Stimulated activated CD4-positive, alpha-beta T cell treated with anti-CD3 and anti-CD28 coated beads, Interleukin-1b, Interleukin-23, amount 100 ng/mL, for 4 hours (primary cell): Measurements from ENCODE around the gene CNTN5.

Experiments
- DNase-seq, 2 donors: peaks; one replicate each; pipeline ENCODE4 v3.0.0-alpha.2; 2020; ENCODE audit warnings: low read depth in 2 of 2

The CNTN5 gene

GRCh38 chr11:99170591-99170990, 149.8 kb downstream of the CNTN5 start:
- no peak for DNase-seq

DNA sequence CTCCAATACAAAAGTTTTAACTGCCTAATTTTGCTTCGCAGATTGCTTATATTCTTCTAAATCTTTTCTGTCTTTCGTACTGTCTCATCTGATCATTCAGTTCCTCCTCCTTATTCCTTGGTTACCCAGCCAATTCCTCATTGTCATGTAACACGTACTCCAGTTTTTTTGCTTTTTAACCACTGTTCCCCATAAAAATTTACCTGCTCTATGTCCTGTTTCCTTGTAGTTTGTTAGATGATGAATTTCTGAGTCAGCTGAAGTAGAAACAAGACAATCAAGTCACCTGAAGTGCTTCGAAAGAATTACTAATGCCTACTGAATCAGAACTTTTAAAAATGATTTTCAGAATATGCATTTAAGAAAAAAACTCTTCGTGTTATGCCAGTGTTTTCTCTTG, 150.6 kb downstream of the CNTN5 start:
- no peak for DNase-seq

DNA sequence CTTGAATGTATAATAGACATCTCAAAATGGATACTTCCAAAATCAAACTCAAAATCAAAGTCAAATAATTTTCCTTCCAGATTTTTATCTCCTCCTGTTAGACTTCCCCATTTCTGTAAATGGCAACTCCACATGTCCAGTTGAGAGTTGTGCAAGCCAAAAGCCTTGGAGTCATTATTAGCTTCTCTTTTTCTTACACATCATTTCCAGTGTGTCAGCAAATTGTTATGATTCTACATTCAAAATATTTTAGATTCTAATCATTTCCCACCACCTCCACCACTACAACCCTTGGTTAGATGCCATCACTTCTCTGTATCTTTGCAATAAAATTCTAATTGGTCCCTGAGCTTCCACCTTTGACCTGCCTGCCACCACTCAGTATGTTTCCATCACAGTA, 155.7 kb downstream of the CNTN5 start:
- no peak for DNase-seq

DNA sequence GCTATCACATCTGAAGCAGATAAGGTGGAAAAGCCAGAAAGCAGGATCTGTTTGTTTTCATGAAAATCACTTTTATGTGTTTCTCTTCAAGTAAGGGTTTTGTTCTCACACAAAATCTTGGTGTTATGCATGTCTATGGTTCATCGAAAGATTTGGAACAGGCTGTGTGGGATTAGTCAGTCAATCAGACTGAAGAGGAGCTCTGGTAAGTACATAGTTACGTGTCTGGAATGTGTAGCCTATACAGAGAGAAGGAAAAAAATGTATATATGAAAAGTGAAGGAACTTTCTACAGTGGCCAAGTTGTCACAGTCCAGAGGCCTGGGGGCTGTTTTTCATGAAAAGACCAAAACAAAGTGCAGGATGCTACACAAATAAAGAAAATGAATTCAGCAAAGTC, 156.7 kb downstream of the CNTN5 start:
- no peak for DNase-seq

- DNase-seq = no peak
These were observed 163.4 kb downstream of the CNTN5 start for GRCh38 chr11:99184146-99184545.

DNA sequence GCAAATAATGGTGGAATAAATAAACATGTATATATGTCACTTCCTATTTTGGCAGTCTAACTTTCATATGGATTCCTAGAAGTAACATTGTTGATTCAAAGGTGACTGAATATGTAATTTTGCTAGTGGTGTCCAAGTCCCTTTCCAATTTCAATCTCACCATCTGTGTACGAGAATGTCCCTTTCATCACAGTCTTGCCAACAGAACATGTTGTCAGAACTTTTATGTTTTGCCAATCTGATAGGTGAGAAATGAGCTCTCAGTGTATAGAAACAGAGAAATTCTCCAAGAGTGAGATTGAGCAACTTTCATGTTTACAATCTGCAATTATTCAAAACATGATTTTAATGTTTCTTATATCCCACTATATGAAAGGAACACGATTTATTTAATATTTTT, 167.5 kb downstream of the CNTN5 start:
- DNase-seq = no peak

DNA sequence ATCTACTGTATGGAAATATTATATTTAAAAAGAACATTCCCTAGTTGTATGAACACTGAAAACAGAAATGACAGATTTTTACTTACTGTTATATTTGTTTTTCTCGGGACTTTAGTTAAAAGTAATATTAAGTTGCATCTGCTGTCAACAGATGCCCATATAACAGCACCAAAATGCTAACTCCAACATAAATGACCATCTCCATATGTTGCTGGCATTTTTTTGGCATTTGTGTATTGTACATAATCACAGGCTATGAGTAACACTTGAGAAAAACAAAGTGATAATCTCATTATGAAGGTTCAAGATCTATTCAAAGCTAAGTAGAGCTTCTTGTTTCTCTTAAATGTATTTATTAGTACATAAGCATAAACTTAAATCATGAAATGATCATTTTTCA, 172.0 kb downstream of the CNTN5 start:
- DNase-seq = no peak

DNA sequence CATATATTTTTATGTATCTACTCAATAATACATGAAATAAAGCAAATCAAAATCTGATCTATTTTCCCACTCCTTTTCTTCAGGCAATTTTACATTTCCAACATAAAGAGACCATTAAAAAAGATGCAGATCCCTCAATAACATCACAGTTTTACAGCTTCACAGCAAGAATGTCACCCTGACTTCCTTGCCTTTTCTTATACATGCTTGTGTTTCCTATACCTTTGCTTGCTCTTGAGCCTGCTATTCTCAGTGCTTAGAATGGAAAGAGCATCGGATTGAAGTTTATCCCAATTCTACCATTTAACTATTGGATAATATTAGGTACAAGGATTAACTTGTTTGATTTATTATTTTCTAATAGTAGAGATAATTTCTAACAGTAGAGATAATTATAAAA, 176.7 kb downstream of the CNTN5 start:
- DNase-seq = no peak

DNA sequence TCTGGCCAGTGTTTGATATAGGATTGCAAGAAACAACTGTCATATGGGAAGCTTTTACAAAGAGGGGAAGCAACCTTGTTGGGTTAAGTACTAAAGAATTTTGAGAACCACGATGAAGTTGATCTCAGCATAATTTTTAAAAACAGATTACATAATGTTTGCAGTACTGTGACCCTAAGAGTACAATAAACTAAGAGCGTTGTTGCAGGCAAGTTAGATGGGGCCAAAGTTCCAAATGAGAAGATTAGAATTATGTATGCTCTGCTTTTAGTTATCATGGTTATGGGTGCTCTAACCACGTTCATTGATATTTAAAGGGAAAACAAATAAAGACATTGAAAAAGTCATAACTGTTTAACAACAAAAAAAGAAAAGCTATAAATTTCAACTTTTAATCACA, 177.5 kb downstream of the CNTN5 start:
- DNase-seq = no peak

- no peak for DNase-seq
These were observed 178.6 kb downstream of the CNTN5 start for GRCh38 chr11:99199341-99199740.

- no peak for DNase-seq
These were observed 180.0 kb downstream of the CNTN5 start for GRCh38 chr11:99200720-99201119.

- DNase-seq = no peak
These were observed 188.1 kb downstream of the CNTN5 start for GRCh38 chr11:99208813-99209212.

- no peak for DNase-seq
These were observed 208.8 kb downstream of the CNTN5 start for GRCh38 chr11:99229544-99229943.

DNA sequence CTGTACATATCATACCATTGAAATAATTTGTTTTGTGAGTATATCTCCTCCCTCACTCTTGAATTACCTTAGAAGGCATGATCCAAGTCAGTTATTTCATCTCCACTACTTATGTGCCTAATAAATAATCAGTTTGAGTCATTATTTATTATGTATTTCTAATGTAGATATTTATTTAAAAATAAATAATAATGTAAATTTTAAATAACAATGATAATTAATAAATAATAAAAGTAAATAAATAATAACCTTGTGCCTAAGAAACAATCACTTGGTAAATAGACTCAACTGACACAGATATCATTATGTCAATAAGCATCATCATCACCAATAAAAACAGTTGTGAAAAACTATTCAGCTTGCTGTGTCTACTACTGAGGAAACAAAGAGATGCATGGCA, 213.8 kb downstream of the CNTN5 start:
- no peak for DNase-seq

- DNase-seq = no peak
These were observed 217.7 kb downstream of the CNTN5 start for GRCh38 chr11:99238401-99238800.

DNA sequence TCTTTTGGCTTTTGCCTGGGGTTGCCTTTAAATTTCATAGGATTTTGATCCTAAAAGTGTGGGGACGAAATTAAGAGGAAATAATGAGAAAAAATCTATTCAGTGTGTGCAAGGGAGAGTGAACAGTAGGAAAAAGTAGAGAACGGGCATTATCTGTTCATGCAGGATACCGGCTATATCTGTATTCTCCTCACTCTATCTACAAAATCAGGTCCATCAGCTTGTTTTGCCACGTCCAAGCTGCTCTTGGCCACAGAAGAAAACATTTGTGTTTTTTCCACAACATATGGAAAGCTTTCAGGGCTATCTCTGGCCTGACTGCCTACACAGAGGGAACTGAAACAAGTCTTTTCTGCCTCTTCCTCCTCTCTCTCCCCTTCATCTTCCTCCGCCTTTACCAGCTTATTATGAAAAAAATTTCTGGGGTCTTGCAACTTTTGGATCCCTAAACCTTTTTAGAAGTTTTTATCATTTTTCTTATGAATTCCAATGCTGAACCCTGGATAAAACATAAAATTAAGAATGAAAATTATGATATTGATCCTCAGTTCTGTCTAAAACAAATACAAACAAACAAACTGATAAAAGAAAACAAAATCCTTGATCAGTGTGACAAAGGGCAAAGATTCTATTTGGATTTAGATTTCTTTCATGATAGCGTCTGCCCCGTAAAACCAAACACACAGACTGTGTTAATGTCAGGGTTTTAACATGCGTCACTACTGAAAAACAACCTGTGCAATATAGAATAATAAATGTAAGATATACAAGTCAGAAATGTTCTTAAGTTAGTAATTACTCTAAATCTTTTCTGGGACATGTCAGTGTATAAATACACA, 219.7 kb downstream of the CNTN5 start:
- no peak for DNase-seq

DNA sequence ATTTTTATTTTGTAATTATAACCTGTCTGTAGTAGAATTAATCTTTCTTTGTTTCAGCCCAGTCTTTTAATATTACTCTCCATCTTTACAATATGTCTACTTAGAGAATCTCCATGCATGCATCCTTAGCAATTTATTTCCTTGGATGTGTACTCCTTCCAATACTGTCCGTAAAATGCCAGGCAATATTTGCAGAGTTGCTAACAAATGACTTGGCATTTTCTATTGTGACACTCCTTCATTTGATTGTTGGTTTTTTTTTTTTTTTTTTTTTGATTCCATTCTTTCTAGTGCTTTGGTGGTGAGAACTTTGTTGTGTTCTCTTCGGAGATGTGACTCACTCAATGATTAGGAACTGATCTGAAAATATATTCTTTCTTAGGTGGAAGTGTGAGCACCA, 220.3 kb downstream of the CNTN5 start:
- no peak for DNase-seq

DNA sequence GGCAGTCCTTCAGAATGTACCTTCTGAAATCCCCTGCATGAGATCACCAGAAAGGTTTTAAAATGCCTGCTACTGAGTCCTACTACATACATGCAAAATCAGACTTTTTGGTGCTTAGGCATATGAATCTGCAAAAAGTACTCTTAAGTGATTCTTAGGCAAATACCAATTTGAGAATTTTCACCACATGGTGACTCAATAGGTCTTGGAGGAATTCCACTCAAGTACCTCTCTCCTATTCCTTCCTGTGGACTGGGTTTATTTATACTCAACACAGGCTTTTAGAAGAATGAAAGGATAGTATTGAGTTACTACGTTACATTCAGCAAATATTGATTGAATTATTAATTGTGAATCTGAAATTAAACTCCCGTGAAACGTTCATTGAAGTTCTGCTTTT, 223.9 kb downstream of the CNTN5 start:
- no peak for DNase-seq

DNA sequence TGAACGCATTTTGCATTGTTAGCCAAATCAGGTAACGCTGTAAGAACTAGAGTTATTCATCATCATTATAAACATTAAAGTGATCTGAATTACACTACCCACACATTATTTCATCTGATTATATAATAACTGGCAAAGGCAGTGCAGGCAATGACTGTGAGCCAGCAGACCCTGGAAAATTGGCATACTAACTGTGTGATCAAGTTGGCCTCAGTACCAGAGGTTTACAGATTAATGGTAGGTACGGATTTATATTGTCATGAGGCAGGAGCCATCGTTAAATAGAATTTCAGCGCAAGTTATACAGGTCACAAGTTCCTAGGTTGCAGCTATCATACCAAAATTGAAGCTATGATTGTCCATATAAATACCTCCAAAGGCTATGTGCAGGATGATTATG, 225.4 kb downstream of the CNTN5 start:
- no peak for DNase-seq

DNA sequence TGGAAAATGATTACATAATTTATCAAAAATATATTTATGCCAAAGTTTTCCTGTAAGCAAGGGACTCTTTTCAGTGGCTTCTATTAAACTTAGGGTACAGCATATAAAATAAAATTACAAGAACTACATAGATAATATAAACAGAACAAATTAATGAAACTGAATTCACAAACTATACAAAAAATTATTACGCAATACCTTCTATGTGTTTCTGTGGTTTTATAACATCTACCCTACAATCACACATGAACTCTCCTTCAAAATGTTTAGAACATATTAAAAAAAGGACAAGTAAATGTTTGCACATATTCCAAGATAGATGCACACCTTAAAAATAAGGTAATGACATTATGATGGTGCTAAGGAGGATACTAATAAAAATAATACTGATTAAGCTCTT, 235.9 kb downstream of the CNTN5 start:
- no peak for DNase-seq

GRCh38 chr11:99257131-99257530, 236.4 kb downstream of the CNTN5 start:
- no peak for DNase-seq

- no peak for DNase-seq
These were observed 239.9 kb downstream of the CNTN5 start for GRCh38 chr11:99260696-99261095.

DNA sequence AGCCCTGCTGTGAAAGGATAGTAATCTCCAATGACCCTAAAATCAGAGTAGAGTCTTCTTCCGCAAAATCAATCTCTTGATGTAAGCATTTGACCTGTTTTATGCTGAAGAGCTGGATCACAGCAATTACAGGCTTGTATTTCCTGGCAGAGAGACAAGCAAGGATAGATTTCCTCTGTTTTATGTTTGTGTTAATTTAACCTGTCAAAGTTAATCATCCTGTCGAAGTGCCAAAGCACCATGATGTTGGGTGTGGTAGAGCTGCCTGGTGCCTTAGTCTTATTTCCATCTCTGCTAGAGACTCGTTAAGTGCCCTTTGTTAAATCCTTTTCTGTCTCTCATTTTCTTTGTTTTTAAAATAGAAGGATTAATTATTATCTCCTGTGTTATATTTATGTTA, 248.1 kb downstream of the CNTN5 start:
- DNase-seq = no peak

DNA sequence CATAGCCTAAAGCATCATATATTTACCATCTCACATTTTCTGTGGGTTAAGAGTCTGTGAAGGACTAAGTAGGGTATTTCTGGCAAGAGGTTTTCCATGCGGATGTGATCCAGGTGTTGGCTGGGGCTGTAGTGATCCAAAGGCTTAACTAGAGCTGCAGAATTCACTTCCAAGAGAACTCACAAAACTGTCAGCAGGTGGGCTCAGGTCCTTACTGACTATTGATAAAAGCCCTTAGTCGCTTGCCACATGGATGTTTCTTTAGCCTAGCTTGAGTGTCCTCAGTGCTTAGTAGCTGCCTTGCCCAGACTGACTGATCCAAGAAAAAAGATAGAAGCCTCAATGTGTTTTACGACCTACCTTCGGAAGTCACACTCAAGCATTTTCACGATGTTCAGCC, 250.8 kb downstream of the CNTN5 start:
- no peak for DNase-seq
